NCI-H146 treated with DMSO at 0.1 percent for 48 hours (cell line): ENCODE results near the gene RTCA.
"Not testable (repeated sequence)": the region's sequence is repeated elsewhere in the genome, so short reads cannot be mapped to it uniquely, and the experiment has no call there.

ENCODE experiments used
- DNase-seq: peaks from one replicate; lab custom pipeline; 2025; ENCODE audit not compliant: unreplicated experiment; lab: John Stamatoyannopoulos, UW

RTCA gene

GRCh38 chr1:100258427-100258826, 7.6 kb upstream of the RTCA start:
- DNase-seq, result not testable (repeated sequence)

DNA sequence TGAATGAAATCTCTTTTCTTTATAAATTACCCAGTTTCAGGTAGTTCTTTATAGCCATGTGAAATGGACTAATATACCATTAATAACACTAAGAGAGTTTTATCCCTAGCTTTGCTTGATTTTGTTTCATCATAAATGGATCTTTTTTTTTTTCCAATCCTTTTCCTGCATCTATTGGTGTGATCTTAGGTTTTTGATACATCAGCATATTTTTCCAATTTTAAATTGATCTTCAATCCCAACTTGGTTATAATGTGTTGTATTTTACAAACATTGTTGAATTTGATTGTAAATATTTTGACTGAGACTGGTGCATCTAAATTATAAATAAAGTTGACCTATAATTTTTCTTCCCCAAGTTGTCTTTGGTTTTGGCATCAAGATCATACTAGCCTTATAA, 4.3 kb upstream of the RTCA start:
- no peak for DNase-seq

DNA sequence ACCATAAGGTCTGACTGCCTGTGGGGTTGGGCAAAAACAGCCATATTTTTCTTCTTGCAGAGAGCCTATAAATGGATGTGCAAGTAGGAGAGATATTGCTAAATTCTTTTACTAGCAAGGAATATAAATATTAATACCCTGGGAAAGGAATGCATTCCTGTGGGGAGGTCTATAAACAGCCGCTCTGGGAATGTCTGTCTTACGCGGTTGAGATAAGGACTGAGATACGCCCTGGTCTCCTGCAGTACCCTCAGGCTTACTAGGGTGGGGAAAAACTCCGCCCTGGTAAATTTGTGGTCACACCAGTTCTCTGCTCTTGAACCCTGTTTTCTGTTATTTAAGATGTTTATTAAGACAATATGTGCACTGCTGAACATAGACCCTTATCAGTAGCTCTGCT, 1.9 kb upstream of the RTCA start:
- DNase-seq, result not testable (repeated sequence)

DNA sequence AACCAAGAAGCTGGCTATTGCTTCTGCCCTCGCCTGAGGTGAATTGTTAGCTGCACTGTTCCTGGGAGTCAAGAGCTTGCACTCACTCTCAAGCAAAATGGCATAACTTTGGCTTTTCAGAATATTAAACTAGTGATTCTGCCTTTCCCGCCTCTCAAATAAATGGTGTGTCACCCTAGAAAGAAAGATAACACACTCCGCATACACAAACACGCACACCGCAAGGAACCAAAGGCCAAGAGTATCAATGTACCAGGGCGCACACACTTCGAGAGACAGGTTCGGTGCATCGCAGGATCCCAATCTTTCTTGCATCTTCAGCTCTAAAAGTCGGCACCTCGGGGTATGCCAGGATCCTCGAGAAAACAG, 470 bp upstream of the RTCA start:
- no peak for DNase-seq

DNA sequence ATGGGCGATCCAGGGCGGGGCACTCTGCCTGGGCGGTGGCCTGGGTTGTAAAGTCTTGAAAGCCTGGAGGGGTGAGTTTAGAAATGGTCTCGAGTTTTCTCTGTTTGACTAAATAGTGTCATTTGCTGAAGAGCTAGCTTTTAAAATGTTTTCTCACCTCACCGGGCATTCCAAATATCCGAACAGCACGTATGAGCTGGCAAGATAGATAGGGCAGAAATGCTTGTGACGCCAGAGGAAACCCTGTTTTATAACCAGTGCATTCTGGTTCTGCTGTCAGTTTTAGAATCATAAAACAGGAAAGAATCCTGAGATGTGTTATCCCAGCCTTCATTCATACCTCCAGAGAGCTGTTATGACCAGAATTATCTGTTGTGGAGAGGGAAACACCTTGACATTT, 725 bp downstream of the RTCA start:
- no peak for DNase-seq

DNA sequence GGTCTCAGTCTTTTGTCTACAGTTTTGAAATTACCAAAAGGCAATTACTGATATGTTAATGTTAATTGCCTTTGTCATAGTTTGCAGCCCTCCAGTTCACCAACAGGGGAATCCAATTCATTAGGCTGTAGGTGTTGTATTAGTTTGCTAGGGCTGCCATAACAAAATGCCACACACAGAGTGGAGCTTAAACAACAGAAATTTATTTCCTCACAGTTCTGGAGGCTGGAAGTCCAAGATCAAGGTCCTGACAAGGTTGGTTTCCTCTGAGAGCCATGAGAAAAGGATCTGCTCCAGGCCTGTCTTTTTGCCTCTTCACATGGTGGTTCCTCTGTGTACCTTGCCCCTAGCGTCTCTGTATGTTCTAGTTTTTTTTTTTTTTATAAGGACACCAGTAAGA, 1.3 kb downstream of the RTCA start:
- DNase-seq, result no peak

GRCh38 chr1:100268202-100268601, 2.2 kb downstream of the RTCA start:
- no peak for DNase-seq

GRCh38 chr1:100277866-100278265, 11.8 kb downstream of the RTCA start:
- no peak for DNase-seq

DNA sequence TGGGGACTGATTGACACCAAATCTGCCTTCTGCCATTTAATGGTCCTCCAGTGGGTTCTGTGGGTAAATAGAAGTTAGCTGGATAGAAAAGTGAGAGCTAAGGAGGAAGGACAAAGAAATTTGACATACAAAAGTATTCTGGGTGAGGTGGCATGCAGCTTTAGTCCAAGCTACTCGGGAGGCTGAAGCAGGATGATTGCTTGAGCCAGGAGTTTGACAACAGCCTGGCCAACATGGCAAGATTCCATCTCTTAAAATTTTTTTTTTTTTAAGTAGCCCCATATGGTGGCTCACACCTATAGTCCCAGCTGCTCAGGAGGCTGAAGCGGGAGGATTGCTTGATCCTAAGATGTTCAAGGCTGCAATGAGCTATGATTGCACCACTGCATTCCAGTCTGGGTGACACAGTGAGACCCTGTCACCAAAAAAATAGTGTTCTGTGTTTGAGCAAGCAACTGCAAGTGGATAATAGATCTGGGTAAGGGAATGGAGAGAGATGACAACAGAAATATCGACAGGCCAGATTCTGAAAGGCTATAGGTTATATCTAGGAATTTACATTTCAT, 13.4 kb downstream of the RTCA start:
- DNase-seq, result no peak

DNA sequence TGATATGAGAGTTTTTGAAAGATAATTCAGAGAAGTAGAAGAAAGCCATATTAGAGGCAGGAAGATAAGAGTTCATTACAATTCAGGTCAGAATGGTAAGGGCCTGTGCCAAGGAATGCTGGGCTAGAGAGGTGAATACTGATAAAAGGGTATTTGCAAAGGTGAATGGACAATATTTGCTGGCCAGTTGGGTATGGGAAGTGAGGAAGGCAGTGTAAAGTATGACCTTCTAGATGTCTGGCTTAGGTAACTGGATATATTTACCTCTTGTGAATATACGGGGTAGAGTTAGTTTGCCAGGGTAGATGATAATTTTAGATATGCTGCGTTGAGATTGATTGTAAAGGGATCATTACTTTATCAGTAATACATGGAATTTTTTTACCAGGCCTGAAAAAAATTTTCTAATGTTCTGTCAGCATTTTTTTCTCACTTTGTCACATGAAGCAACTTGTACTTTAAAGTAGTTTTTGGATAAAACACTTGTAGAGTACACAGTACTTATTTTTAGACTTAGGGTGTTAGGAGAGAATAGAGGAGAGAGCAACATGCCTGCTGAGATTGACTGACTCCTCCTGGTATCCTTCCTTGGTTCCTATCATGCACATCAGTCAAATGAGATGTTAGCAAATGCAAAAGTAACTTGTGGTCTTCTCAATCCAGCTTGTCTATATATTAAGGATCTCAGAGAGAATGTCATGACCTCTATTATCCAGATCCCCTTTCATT, 14.1 kb downstream of the RTCA start:
- no peak for DNase-seq

DNA sequence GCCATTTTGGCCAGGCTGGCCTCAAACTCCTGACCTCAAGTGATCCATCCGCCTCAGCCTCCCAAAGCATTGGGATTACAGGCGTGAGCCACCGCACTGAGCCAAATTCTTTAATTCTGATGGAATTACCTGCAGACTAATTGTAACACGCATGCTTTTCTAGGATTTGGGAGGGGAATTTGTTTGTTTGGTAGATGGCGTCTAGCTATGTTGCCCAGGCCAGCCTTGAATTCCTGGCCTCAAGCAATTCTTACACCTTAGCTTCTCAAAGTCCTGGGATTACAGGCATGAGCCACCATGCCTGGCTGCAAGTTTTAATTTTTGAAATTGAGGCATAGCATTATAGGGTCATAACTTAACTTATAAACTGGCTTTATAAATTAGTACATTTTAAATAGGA, 18.6 kb downstream of the RTCA start:
- DNase-seq, result no peak

- no peak for DNase-seq
These were observed 21.1 kb downstream of the RTCA start for GRCh38 chr1:100287162-100287561.

DNA sequence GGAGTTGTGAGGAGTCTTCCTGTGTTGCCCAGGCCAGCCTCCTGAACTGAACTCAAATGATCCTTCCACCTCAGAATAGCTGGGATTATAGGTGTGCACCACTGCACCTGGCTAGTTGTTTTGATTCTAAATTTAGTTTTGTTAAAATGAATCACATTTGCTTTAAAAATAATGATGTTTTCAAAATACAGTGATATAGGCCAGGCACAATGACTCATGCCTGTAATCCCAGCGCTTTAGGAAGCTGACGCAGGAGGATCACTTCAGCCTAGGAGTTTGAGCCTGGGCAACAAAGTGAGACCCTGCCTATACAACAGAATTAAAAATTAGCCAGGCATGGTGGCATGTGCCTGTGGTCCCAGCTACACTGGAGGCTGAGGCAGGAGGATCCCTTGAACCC, 24.3 kb downstream of the RTCA start:
- no peak for DNase-seq

DNA sequence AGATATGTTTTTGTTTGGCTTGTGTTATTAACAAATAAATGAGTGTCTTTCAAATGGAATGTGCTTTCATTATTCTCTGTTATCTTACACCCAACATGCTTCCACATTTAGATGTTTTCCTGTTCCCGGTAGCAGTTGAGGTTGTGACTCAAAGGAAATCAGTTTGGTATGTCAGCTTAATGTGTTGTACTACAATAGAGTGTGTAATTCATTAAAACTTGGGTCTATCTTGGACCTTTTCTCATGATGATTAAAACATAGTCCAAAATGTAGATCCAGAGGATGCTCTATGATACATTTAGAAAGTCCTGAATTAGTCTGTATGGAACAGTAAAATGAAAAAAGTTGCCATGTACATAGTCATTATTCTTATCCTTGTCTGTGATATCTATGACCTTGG, 26.7 kb downstream of the RTCA start:
- DNase-seq, result no peak

DNA sequence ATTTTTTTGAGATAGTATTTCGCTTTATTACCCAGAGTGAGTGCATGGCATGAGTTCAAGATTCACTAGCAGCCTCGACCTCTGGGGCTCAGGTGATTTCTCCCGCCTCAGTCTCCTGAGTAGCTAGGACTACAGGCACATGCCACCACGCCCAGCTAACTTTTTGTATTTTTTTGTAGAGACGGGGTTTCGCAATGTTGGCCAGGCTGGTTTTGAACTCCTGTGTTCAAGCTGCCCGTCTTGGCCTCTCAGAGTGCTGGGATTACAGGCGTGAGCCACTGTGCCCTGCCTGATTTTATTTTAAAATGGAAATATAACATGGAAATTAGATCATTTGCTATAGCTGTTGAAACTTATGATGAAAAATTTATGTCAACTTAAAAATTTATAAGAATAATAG, 30.1 kb downstream of the RTCA start:
- DNase-seq, result no peak

DNA sequence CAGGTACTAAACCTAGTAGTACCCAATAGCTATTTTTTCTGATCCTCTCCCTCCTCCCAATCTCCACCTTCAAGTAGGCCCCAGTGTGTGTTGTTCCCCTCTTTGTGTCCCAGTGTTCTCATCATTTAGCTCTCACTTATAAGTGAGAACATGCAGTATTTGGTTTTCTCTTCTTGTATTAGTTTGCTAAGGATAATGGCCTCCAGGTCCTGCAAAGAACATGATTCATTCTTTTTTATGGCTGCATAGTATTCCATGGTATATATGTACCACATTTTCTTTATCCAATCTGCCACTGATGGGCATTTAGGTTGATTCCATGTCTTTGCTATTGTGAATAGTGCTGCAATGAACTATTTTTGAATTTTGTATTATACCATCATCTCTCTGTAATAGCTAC, 31.0 kb downstream of the RTCA start:
- DNase-seq, result not testable (repeated sequence)

DNA sequence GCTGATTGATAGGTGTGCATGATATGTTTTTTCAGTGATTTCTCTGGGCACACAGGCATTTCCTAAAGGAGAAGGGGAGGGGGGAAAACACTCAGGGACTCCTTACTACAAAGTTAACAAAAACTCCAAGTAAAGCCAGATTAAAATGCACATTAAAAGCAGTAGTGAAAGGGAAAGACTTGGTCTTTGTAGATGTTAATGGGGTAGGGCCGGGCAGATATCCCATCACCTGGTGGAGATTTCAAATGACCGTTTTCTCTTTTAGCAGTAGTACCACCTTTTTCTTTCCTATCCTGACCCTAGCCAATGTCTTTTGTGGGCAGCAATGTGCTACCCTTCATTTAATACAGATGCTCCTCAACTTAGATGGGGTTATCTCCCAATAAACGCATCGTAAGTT, 32.5 kb downstream of the RTCA start:
- DNase-seq, result no peak

GRCh38 chr1:100299521-100300222, 33.7 kb downstream of the RTCA start:
- no peak for DNase-seq

- no peak for DNase-seq
These were observed 34.7 kb downstream of the RTCA start for GRCh38 chr1:100300691-100301090.

DNA sequence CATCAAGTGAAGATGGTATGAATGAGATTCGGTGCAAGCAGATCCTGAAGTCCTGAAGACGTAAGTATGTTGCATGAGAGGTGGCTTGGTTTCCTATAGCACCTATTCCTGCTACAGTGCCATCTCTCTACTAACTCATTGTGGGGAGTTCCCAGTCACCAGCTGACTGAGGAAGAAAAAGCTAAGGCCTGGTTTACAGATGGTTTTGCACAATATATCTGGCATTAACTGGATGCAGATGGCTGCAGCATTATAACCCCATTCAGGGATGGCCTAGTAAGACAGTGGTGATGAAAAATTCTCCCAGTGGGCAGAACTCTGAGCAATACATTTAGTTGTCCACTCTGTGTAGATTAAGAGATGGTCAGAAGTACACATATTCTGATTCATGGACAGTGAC, 36.7 kb downstream of the RTCA start:
- DNase-seq, result no peak

- DNase-seq, result no peak
These were observed 38.2 kb downstream of the RTCA start for GRCh38 chr1:100304227-100304626.

DNA sequence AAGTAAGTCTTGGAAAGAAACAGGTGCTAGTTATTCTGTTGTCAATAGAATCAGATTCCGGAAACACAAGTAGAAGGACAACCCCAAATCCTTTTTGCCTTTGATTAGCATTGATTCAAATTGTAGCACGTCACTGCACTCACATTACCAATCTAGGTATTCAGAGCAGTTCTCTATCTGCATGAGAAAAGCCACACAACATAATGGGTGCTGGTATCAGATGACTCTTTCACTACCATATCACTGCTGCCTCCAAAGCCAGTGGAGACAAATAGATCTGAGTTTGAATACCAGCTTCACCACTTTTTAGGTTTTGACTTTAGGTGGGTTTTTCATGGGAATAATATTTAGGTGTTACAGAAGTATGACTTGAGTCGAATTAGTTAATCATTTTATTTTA, 38.9 kb downstream of the RTCA start:
- DNase-seq, result no peak

DNA sequence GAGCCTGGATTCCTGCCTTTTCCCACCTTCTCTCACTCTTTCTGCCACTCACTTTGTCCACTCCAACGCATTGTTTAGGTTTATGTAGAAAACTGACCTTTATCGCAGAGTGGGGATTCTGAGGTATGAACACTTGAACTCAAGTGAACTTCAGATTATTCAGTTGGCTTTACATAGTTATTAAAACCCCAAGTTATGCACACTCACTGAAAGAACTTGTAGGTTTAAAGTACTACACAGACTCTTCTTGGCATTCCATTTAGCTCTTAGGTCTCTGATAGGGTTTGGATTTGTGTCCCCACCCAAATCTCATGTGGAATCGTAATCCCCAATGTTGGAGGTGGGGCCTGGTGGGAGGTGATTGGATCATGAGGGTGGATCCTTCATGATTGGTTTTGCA, 39.9 kb downstream of the RTCA start:
- no peak for DNase-seq
